NCI-H1930 (cell line): Measurements from ENCODE around the gene NR2F1-AS1.
"Not testable (repeated sequence)": the region's sequence is repeated elsewhere in the genome, so short reads cannot be mapped to it uniquely, and the experiment has no call there.

ENCODE experiments used
- DNase-seq, 2 experiments: peaks; one replicate each; lab custom pipeline; 2025; lab: John Stamatoyannopoulos, UW

The NR2F1-AS1 gene

GRCh38 chr5:93428868-93429267, 152.2 kb downstream of the NR2F1-AS1 start:
- no peak for DNase-seq

- no peak for DNase-seq
These were observed 153.7 kb downstream of the NR2F1-AS1 start for GRCh38 chr5:93427316-93427715.

- DNase-seq: no peak
These were observed 155.9 kb downstream of the NR2F1-AS1 start for GRCh38 chr5:93425096-93425495.

- DNase-seq: no peak
These were observed 157.7 kb downstream of the NR2F1-AS1 start for GRCh38 chr5:93423300-93423699.

GRCh38 chr5:93422652-93423280, 158.3 kb downstream of the NR2F1-AS1 start:
- DNase-seq: no peak

GRCh38 chr5:93421987-93422401, 159.0 kb downstream of the NR2F1-AS1 start:
- no peak for DNase-seq

- DNase-seq: no peak
These were observed 159.6 kb downstream of the NR2F1-AS1 start for GRCh38 chr5:93421468-93421867.

GRCh38 chr5:93417490-93417889, 163.5 kb downstream of the NR2F1-AS1 start:
- no peak for DNase-seq

- DNase-seq: no peak
These were observed 165.2 kb downstream of the NR2F1-AS1 start for GRCh38 chr5:93415819-93416218.

GRCh38 chr5:93411716-93412115, 169.3 kb downstream of the NR2F1-AS1 start:
- no peak for DNase-seq

- no peak for DNase-seq
These were observed 171.3 kb downstream of the NR2F1-AS1 start for GRCh38 chr5:93409691-93410090.

- no peak for DNase-seq
These were observed 173.6 kb downstream of the NR2F1-AS1 start for GRCh38 chr5:93407454-93407853.

GRCh38 chr5:93406971-93407401, 174.0 kb downstream of the NR2F1-AS1 start:
- no peak for DNase-seq

GRCh38 chr5:93404246-93404645, 176.8 kb downstream of the NR2F1-AS1 start:
- DNase-seq: no peak

- no peak for DNase-seq
These were observed 177.7 kb downstream of the NR2F1-AS1 start for GRCh38 chr5:93403141-93403928.

GRCh38 chr5:93402451-93402850, 178.6 kb downstream of the NR2F1-AS1 start:
- no peak for DNase-seq

- DNase-seq: no peak
These were observed 179.3 kb downstream of the NR2F1-AS1 start for GRCh38 chr5:93401634-93402213.

GRCh38 chr5:93399675-93400074, 181.3 kb downstream of the NR2F1-AS1 start:
- DNase-seq: no peak

- no peak for DNase-seq
These were observed 185.0 kb downstream of the NR2F1-AS1 start for GRCh38 chr5:93395971-93396379.

- no peak for DNase-seq
These were observed 186.0 kb downstream of the NR2F1-AS1 start for GRCh38 chr5:93395010-93395409.

GRCh38 chr5:93394301-93394700, 186.7 kb downstream of the NR2F1-AS1 start:
- no peak for DNase-seq

GRCh38 chr5:93391169-93391568, 189.8 kb downstream of the NR2F1-AS1 start:
- DNase-seq: not testable (repeated sequence)

GRCh38 chr5:93385655-93386054, 195.4 kb downstream of the NR2F1-AS1 start:
- no peak for DNase-seq
